CD14-positive monocyte (primary cell): Measurements from ENCODE around the gene GDPD4. TPM values are rescaled to one million over a fixed set of nuclear protein-coding genes. Genes with fewer than 3 reads are reported as not detected.

ENCODE experiments used
- DNase-seq, 3 donors: peaks; one replicate each; pipeline ENCODE4 v3.0.0-alpha.2; 2011 to 2022
- H2AFZ ChIP-seq: 2 replicates; pipeline ENCODE4 v1.6.0; 2012; ENCODE audit warnings: mild to moderate bottlenecking, low read depth, low read length, inconsistent platforms; ENCODE audit not compliant: insufficient read depth, poor library complexity, severe bottlenecking
- H3K27ac ChIP-seq, 2 donors: 1 replicate in 1 of 2; 2 replicates in 1 of 2; pipeline ENCODE4 v1.5.1; 2012 to 2013; ENCODE audit warnings: low read length in 2 of 2, control low read depth in 1 of 2, inconsistent platforms in 1 of 2, low read depth in 1 of 2, mild to moderate bottlenecking in 1 of 2
- H3K27me3 ChIP-seq, 2 donors: one replicate each; pipeline versions ENCODE4 v1.6.0 to v1.6.1; 2011 to 2013; ENCODE audit warnings: low read length in 2 of 2; ENCODE audit not compliant: control insufficient read depth in 2 of 2, insufficient read depth in 2 of 2
- H3K36me3 ChIP-seq, 2 donors: replicated peaks in 1 of 2; 1 replicate in 1 of 2; 2 replicates in 1 of 2; pipeline versions ENCODE4 v1.5.1 to v1.6.1; 2012 to 2013; ENCODE audit warnings: low read length in 2 of 2, control low read depth in 1 of 2, inconsistent platforms in 1 of 2, mild to moderate bottlenecking in 1 of 2; ENCODE audit not compliant: insufficient read depth in 2 of 2, control insufficient read depth in 1 of 2
- H3K4me1 ChIP-seq, 2 donors: 1 replicate in 1 of 2; 2 replicates in 1 of 2; pipeline versions ENCODE4 v1.5.1 to v1.6.1; 2012 to 2013; ENCODE audit warnings: low read length in 2 of 2, control low read depth in 1 of 2, inconsistent platforms in 1 of 2, mild to moderate bottlenecking in 1 of 2, moderate library complexity in 1 of 2; ENCODE audit not compliant: insufficient read depth in 2 of 2, control insufficient read depth in 1 of 2
- H3K4me2 ChIP-seq: replicated peaks from 2 replicates; pipeline ENCODE3; 2012; ENCODE audit warnings: low read length, moderate library complexity, mild to moderate bottlenecking; ENCODE audit not compliant: poor library complexity, severe bottlenecking; ENCODE audit errors: extremely low read depth
- H3K4me3 ChIP-seq, 3 experiments: fragments of 200-600 bp in 1 of 3; sonication (generic) in 1 of 3; replicated peaks in 1 of 3; 1 replicate in 2 of 3; 2 replicates in 1 of 3; pipeline ENCODE4 v1.5.1; 2011 to 2013; ENCODE audit warnings: low read length in 3 of 3, mild to moderate bottlenecking in 3 of 3, control low read depth in 2 of 3, low read depth in 2 of 3, inconsistent platforms in 1 of 3, moderate library complexity in 1 of 3
- H3K79me2 ChIP-seq: 2 replicates; pipeline ENCODE4 v1.6.0; 2012; ENCODE audit warnings: mild to moderate bottlenecking, control low read depth, inconsistent platforms, low read length, moderate library complexity; ENCODE audit not compliant: insufficient read depth
- H3K9ac ChIP-seq: 2 replicates; pipeline ENCODE4 v1.6.0; 2017; ENCODE audit warnings: low read length, mild to moderate bottlenecking; ENCODE audit not compliant: insufficient read depth, poor library complexity, severe bottlenecking
- H3K9me3 ChIP-seq, 2 donors: replicated peaks in 1 of 2; 1 replicate in 1 of 2; 2 replicates in 1 of 2; pipeline versions ENCODE4 v1.5.1 to v1.6.1; 2012 to 2013; ENCODE audit warnings: low read length in 2 of 2, control low read depth in 1 of 2; ENCODE audit not compliant: control insufficient read depth in 1 of 2, insufficient read depth in 1 of 2
- H4K20me1 ChIP-seq: 2 replicates; pipeline ENCODE4 v1.6.0; 2012; ENCODE audit warnings: mild to moderate bottlenecking, low read length, control low read depth, moderate library complexity; ENCODE audit not compliant: insufficient read depth
- H3K27ac Mint-ChIP-seq, 7 donors: one replicate each; pipeline ENCODE4 v1.8.0; 2020; ENCODE audit warnings: mild to moderate bottlenecking in 7 of 7, mixed read lengths in 7 of 7, moderate library complexity in 6 of 7, inconsistent platforms in 2 of 7
- H3K27me3 Mint-ChIP-seq, 3 donors: one replicate each; pipeline ENCODE4 v1.8.0; 2021 to 2022; ENCODE audit warnings: low read depth in 3 of 3, mild to moderate bottlenecking in 3 of 3, mixed read lengths in 3 of 3, moderate library complexity in 3 of 3, inconsistent platforms in 1 of 3
- H3K36me3 Mint-ChIP-seq, 2 donors: one replicate each; pipeline ENCODE4 v1.8.0; 2020; ENCODE audit warnings: mixed read lengths in 2 of 2, inconsistent platforms in 1 of 2, mild to moderate bottlenecking in 1 of 2
- H3K4me1 Mint-ChIP-seq: one replicate; pipeline ENCODE4 v1.8.0; 2020; ENCODE audit warnings: mild to moderate bottlenecking, mixed read lengths
- H3K4me3 Mint-ChIP-seq, 2 donors: one replicate each; pipeline ENCODE4 v1.8.0; 2020; ENCODE audit warnings: mild to moderate bottlenecking in 2 of 2, mixed read lengths in 2 of 2, moderate library complexity in 1 of 2
- H3K9me3 Mint-ChIP-seq, 7 donors: one replicate each; pipeline ENCODE4 v1.8.0; 2020 to 2022; ENCODE audit warnings: mixed read lengths in 7 of 7, mild to moderate bottlenecking in 6 of 7, moderate library complexity in 6 of 7, inconsistent platforms in 2 of 7
- WGBS: methylation state at CpG from one replicate; pipeline ENCODE4 v1.1.5; 2013; ENCODE audit warnings: missing lambda C conversion rate; ENCODE audit not compliant: insufficient coverage; 5-methylcytosine and 5-hydroxymethylcytosine counted together
- intact Hi-C, 2 donors: fragments of 100-400 bp; cut with micrococcal nuclease; formaldehyde crosslinking; loops; one replicate each; pipeline versions ENCODE4 v1.15.0 to v1.15.1; 2023
- polyA plus RNA-seq, 3 donors: library from polyadenylated mRNA; depleted of rRNA in 1 of 3; unstranded in 2 of 3; stranded (reverse) in 1 of 3; fragments of 300-500 nt in 2 of 3; fragments of >200 nt in 1 of 3; fragmentation: Illumina TruSeq in 2 of 3; gene quantifications; 1 replicate in 2 of 3; 2 replicates in 1 of 3; pipeline ENCODE4 v1.2.3, GENCODE V29; 2012 to 2021
- TF ChIP-seq, protein P1 (sequence below): fragments of 200-600 bp; IDR thresholded peaks from one replicate; pipeline ENCODE4 v1.8.0; 2022; ENCODE audit warnings: antibody characterized with exemption, mild to moderate bottlenecking

GDPD4 gene
- polyA plus RNA-seq, 3 donors = not detected

DNA sequence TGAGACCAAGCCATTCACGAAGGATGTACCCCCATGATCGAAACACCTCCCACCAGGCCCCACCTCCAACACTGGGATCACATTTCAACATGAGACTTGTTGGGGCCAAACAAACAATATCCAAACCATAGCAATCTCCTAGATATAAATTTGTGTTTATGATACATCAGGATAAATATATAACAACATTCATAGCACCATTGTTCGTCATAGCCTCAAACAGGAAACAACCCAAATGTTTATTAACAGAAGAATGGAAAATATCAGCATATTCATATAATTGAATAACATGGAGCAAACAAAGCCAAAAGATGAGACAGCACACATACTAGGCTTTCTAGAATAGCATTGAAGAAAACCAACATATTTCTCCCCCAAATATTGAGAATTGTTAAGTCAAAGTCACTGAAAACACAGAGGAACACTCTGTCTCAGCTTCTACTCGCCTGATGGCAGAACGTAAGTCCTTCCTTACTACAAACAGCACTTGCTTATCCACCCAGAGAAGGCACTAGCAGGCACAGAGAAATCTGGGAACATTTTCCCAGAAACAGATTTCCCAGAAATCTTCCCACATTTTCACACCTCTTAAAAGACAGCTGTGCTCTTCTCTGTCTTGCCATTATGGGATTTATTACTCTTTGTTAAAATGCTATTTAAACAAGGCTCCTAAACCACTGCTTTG, 8.1 kb upstream of the GDPD4 start:
- H3K9me3 ChIP-seq = no peaks in the 10 kb centered on the region
- TF ChIP-seq, protein P1, sequence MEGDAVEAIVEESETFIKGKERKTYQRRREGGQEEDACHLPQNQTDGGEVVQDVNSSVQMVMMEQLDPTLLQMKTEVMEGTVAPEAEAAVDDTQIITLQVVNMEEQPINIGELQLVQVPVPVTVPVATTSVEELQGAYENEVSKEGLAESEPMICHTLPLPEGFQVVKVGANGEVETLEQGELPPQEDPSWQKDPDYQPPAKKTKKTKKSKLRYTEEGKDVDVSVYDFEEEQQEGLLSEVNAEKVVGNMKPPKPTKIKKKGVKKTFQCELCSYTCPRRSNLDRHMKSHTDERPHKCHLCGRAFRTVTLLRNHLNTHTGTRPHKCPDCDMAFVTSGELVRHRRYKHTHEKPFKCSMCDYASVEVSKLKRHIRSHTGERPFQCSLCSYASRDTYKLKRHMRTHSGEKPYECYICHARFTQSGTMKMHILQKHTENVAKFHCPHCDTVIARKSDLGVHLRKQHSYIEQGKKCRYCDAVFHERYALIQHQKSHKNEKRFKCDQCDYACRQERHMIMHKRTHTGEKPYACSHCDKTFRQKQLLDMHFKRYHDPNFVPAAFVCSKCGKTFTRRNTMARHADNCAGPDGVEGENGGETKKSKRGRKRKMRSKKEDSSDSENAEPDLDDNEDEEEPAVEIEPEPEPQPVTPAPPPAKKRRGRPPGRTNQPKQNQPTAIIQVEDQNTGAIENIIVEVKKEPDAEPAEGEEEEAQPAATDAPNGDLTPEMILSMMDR = no peak
- no peak overlapping the region for H3K4me3 Mint-ChIP-seq
- peaks cover 0 to 4% (median 3%) of the 10 kb centered on the region in 3 donors for H3K27me3 Mint-ChIP-seq
- H3K36me3 ChIP-seq = no peaks in the 10 kb centered on the region
- no peaks in the 10 kb centered on the region for H3K27me3 ChIP-seq
- no peaks in the 10 kb centered on the region for H3K9me3 Mint-ChIP-seq
- 91% methylated on average over 4 of the region's 5 CpGs for WGBS
- no peak overlapping the region for H3K4me2 ChIP-seq
- H3K36me3 Mint-ChIP-seq = no peaks in the 10 kb centered on the region
- no peaks in the 10 kb centered on the region for H3K4me1 ChIP-seq
- H3K79me2 ChIP-seq = no peaks in the 10 kb centered on the region
- H3K4me1 Mint-ChIP-seq = no peaks in the 10 kb centered on the region
- H3K9ac ChIP-seq = no peak overlapping the region
- no peak overlapping the region for H3K4me3 ChIP-seq
- intact Hi-C loops = no loop called here
- no peak for DNase-seq
- H3K27ac Mint-ChIP-seq = no peak overlapping the region
- no peaks in the 10 kb centered on the region for H4K20me1 ChIP-seq
- no peak overlapping the region for H3K27ac ChIP-seq
- H2AFZ ChIP-seq = no peak overlapping the region

DNA sequence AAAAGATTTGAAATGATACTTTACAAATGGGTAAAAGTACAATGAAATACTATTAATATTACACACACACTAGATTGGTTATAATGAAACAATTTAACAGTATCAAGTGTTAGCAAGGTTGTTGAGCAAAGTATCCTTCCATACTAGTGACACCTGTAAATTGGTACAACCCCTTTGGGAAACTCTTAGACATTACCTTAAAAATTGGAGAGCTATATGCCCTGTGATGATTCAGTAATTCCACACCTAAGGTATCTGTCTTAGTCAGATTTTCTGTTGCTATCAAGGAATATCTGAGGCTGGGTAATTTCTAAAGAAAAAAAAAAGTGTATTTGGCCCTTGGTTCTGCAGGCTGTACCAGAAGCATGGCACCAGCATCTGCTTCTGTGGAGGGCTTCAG, 7.4 kb upstream of the GDPD4 start:
- Histone ChIP-seq H3K4me1 (no peaks in the 10 kb centered on the region), H4K20me1 (no peaks in the 10 kb centered on the region), H3K27me3 (no peaks in the 10 kb centered on the region), H3K4me3 (no peak overlapping the region), H3K4me2 (no peak overlapping the region), H3K9ac (no peak overlapping the region), H2AFZ (no peak overlapping the region), H3K27ac (no peak overlapping the region), H3K9me3 (no peaks in the 10 kb centered on the region), H3K79me2 (no peaks in the 10 kb centered on the region), H3K36me3 (no peaks in the 10 kb centered on the region)
- DNase-seq = no peak
- Mint-ChIP-seq H3K36me3 (no peaks in the 10 kb centered on the region), H3K4me3 (no peak overlapping the region), H3K27ac (no peak overlapping the region), H3K27me3 (peaks cover 0 to 4% (median 3%) of the 10 kb centered on the region in 3 donors), H3K4me1 (no peaks in the 10 kb centered on the region), H3K9me3 (no peaks in the 10 kb centered on the region)
- TF ChIP-seq, protein P1 = no peak
- intact Hi-C loops = no loop called here
